ENCODE measurements around the gene MCF2L.

- TF ChIP-seq CTCF (conservative IDR thresholded peaks at IDR 0.05; ENCODE audit: low read depth, low read length) (no peak), EZH2phosphoT487 (IDR thresholded peaks at IDR 0.05; ENCODE audit: borderline replicate concordance, low read length) (no peak)
Observed at GRCh38 chr13:113106711-113107351, 137.8 kb downstream of the MCF2L start.
